HL-60/S4 treated with phorbol 12-myristate 13-acetate at 8.2 ng/mL for 4 days and 3 days (cell line): ENCODE results near the gene GOLGA6L9.
"Not testable (repeated sequence)": the region's sequence is repeated elsewhere in the genome, so short reads cannot be mapped to it uniquely, and the experiment has no call there.

Experiments used
- in situ Hi-C: fragments of 300-500 bp; cut with MboI; formaldehyde crosslinking; loops from 2 replicates; pipeline ENCODE4 v1.15.0; 2022; ENCODE audit warnings: low sequenced_read_pairs

The GOLGA6L9 gene, protein sequence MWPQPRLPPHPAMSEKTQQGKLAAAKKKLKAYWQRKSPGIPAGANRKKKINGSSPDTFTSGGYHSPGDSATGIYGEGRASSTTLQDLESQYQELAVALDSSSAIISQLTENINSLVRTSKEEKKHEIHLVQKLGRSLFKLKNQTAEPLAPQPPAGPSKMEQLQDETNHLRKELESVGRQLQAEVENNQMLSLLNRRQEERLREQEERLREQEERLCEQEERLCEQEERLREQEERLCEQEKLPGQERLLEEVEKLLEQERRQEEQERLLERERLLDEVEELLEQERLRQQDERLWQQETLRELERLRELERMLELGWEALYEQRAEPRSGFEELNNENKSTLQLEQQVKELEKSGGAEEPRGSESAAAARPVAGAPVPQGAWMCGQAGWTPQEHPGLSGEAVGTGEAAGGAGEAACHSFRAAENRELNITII

DNA sequence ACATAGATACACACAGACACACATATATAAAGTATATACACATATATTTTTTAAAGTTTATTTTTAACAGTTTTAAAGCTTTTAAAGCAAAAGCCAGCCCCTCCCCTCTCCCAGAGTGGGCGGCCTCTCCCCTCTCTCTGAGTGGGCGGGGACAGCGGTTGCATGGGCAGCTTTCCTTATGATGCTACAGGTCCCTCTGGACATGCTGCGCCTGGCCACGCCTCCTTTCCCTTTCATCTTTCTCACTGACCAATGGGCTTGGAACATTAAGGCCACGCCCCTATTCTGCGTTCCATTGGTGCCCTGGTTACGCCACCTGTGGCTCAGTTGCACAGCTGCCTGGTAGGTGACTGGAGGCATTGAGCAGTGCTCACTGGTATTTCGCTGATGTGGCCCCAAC, at the start of gene GOLGA6L9:
Gene GOLGA6L9, plus strand, starts transcription at position 124 of the 400 bp plus-strand sequence. Its CDS starts 264 bp downstream, at position 388.
- in situ Hi-C loops = not testable (repeated sequence)

DNA sequence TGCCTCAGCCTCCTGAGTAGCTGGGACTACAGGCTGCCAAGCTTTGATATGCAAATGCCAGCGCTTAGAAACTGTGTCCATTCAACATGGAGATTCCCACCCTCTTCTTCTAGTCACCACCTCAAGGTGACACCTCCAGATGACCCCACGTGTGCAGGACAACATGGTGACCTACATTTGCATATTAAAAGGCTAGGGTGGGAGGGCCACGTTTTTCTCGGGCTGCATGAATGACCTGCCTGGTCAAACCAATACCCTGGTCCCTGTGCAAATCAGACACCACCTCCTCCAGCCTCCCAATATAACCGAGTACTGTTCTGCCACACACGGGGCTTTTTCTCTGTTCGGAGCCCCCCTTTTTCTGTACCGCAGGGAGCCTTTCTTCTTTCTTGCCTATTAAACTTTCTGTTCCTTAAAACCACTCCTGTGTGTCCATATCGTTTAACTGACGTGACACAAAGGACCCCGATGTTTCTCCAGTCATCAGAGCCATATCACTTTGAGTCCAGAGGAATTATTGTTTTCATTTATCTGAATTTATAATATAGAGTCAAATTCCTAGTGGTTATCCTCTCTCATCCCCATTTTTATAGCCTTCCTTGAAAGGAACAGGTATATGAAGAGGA, 48.2 kb upstream of the GOLGA6L9 start:
- in situ Hi-C loops = not testable (repeated sequence)

DNA sequence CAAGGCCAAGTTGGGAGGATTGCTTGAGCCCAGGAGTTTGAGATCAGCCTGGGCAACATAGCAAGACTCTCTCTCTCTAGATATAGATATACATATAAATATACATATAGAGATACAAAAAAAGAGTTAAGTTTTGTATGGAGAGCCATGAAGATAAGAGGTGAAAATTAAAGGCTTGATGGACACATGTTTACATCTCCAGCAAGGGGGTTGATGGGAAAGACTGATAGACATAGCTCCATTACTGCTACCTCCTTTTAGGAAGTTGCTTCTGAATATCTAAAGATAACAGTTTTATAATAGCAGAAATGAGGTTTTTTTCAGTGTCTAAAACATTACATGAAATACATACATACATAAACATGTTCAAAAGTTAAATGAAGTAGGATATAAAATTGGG, 42.4 kb upstream of the GOLGA6L9 start:
- in situ Hi-C loops = not testable (repeated sequence)

DNA sequence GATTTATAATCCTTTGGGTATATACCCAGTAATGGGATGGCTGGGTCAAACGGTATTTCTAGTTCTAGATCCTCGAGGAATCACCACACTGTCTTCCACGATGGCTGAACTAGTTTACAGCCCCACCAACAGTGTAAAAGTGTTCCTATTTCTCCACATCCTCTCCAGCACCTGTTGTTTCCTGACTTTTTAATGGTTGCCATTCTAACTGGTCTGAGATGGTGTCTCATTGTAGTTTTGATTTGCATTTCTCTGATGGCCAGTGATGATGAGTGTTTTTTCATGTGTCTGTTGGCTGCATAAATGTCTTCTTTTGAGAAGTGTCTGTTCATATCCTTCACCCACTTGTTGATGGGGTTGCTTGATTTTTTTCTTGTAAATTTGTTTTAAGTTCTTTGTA, 39.5 kb upstream of the GOLGA6L9 start:
- in situ Hi-C loops = not testable (repeated sequence)

DNA sequence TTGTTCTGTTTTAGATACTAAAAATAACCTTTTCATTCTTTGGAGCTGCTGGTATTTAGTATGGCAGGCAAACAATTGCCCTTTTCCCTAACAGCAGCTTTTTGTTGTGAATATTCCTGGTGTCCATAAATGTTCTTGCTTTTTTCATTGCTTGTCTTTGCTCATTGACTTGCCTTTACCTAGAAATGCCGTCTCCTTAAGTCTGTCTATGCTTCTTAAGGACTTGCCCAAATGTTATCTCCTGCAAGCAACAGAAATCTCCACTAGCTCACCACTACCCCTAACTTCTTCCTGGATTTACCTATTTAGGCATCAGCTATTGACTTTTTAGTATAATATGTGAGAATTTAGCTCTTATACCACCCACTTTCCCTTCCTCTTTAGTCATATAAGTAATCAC, 37.5 kb upstream of the GOLGA6L9 start:
- in situ Hi-C loops = not testable (repeated sequence)

DNA sequence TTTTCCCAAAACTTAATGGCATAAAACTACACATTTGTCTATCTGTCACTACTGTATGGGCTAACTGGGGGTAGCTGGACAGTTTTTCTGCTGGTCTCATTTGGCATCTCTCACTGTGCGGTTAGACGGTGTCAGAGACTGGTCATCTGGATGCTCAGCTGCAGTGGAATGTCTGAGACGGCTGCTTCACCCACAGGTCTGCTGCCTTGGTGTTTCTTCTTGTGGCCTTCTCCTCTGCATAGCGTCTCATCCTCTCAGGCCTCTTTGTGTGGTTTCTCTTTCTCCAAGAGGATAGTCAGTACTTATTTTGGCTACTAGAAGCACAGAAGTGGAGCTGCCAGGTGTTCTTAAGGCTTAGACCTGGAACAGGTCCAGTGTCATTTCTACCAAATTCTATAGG, 35.9 kb upstream of the GOLGA6L9 start:
- in situ Hi-C loops = no loop called here

DNA sequence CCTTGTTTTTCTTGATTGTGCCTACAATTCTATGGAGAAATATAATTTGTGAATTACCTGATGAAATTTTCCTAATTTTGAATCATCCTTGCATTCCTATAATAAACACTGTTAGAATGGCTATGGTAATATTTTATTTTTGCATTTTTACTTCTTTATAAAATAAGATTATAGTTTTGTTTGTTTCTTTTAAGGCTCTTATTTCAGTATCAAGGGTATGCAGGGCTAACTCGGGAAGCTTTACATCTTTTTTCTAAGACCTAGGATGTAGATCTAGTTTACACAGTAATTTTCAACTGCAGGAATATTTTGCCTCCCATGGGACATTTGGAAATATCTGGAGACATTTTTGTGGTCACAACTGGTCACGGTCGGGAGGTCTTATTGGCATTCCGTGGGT, 33.8 kb upstream of the GOLGA6L9 start:
- in situ Hi-C loops = not testable (repeated sequence)

DNA sequence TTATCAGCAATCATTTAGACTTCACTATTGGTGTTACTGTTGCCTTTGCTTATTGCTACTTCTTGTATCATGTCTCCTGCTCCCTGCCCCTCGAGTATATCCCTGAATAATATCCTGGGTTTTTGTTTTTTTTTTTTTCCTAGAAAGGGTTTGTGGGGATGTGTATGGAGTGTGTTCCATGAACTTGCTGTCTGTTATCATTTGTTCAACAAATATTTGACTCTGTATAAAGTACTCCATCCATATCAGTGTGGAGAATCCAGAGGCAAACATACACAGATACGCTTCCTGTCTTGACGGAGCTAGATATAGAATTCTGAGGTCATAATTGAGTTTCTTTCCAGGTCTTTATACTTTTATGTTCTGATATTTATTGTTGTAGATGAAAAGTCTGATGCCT, 31.8 kb upstream of the GOLGA6L9 start:
- in situ Hi-C loops = no loop called here

DNA sequence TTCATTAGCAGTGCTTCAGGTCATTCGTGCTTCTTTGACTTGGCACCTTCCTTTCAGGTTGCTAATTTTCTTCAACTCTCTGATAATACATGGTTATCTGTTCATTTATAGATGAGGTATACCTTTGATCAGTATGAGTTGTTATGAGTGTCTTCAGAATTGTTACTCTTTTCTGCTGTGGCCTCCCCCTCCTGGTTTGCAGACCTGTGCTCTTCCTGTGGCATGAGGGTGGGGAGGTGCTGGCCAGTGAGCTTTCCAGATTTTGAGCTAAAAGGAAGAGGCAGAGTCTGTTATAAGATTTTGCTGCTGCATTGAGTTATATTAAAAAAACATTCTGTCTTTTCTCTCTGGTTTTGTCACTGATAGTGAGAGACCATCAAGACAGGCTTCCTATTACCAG, 30.8 kb upstream of the GOLGA6L9 start:
- in situ Hi-C loops = no loop called here

DNA sequence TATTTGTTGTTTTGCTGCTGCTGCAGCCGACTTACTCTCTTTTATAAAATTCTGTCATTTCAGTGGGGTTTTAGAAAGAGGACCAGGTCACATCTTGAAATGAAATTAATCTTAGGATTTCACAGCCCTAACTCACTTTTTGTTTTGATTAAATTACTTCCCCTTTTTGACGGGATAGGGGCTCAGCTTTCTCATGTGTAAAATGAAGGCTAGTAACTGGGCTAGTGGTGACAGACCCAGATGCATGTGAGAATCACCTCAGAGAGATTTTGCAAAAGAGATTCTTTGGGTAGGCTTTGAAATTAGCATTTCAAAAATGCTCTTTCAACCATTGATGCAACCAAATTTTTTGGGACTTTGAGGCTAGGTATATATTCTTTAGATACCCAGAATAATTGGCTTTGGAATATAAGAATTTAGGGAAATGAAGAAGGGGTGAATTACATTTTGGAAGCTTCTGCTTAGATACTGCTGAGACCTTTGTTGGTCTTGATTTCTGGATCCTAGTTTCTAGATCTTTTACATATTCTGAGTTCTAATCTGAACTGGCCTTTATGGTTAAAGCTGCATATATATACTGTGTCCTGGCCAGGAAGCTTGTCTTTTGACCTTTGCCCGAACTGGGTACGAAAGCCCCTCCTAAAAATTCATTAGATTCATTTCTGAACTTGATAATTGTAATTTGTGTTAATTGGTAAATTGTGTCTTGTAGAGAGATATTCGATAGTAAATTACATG, 30.1 kb upstream of the GOLGA6L9 start:
- in situ Hi-C loops = not testable (repeated sequence)

DNA sequence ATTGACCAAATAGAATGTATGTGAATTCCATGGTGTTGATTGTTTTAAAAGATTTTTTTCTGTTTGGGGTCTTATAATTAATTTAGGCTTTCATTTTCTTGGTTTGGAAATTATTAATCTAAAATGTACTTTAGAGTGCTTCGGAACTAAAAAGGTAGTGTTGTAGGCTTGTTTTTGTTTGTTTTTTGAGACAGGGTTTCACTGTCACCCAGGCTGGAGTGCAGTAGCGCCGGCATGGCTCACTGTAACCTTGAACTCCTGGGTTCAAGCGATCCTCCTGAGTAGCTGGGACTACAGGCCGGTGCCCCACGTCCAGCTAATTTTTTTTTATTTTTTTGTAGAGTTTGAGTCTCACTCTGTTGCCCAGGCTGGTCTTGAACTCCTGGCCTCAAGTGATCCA, 27.7 kb upstream of the GOLGA6L9 start:
- in situ Hi-C loops = not testable (repeated sequence)

DNA sequence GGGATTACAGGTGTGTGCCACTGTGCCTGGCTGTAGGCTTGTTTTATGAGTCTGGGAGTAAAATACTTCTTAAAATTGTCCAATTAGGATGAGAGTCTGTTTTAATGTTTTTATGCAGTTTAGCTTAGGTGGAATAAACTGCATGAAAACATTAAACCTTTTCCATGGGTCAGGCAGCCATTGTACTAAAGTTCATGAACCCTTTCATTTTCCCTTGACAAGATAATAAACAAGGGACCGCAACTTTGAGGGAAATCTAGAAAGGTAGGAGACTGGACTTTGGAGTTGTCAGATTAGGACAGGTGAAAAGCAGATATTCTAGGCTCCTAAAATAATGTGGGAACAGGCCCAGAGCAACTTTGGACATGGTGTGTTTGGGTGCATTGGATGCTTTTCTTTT, 27.3 kb upstream of the GOLGA6L9 start:
- in situ Hi-C loops = not testable (repeated sequence)

DNA sequence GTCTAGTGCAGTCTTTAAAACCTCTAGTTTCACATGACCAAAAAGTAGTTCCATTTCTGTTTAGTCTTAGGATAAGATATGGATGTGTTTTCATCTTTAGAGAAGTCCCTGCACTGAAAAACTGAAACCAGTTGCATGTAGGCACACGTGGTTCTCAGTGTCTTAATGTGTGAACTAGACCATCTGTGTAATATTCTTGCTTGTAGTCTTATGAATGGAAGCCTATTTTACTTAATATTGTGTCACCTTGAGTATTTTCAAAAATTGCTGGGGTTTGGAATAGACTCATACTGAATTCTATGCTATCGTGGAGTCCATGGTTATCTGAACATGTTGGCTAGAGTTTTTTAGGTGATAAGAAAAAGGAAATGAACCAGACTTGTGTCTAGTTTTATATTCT, 23.4 kb upstream of the GOLGA6L9 start:
- in situ Hi-C loops = not testable (repeated sequence)

DNA sequence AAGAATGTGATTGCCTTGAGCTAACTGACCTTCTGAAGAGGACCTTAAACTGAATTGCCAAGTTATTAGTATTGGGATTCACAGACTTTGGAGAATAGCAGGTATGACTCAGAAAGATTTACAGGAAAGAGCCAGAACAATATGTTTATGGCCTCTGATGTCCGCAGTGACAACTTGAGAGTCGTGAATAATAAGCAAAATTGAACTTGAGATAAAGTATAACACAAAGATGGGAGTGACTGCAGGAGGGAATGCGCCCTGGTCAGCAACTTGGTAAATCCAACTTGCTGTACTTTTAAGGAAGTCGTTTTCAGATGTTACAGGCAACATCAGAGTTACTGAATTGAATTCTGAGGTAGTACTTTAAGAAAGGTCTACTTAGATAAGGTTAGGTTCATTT, 19.3 kb upstream of the GOLGA6L9 start:
- in situ Hi-C loops = not testable (repeated sequence)

DNA sequence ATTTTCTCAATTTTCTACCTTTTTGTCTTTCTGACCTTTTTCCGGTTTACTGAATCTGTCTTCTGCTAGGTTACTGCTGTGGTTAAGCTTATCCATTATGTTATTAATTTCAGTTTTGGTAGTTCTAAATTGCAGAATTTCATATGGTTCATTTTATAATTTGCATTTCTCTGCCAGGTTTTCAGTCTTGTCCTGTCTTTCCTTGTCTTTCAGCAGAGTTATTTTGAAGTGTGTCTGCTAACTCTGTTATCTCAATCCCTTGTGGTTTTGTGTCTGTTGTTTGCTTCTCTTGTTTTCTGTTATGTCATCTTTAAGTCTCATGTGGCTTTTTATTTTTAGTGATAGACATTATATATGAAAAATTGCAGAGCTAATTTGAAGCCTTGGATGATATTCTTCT, 18.0 kb upstream of the GOLGA6L9 start:
- in situ Hi-C loops = not testable (repeated sequence)

DNA sequence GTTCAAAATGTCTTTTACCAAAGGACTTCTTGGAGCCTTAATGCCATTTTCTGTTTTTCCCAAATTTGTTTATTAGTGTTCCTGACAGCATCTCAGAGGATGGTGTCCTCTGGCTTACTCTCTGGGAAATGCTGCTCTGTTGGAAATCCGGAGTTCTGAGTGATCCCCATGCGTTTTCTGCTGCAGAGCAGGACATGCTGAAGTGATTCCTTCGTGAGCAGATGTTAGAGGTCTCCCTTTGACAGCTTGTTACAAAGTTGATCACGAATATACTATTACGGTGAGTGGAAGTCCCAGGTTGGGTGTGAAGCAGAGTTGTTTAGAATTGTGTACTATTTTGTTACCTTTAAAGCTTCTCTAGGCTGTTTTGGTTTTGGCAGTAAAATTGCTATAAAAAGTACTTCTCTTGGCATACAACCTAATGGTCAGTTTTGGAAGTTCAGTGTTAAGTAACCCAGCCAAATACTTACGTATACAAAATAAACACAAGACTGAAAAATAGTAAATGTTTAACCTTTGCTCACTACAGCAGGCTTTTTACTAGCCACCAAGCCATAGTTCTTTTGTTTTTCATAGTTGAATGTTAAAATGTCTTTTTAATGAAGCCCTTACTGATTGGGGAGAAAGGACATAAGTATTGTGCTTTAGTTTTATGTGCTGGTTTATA, 15.0 kb upstream of the GOLGA6L9 start:
- in situ Hi-C loops = not testable (repeated sequence)

DNA sequence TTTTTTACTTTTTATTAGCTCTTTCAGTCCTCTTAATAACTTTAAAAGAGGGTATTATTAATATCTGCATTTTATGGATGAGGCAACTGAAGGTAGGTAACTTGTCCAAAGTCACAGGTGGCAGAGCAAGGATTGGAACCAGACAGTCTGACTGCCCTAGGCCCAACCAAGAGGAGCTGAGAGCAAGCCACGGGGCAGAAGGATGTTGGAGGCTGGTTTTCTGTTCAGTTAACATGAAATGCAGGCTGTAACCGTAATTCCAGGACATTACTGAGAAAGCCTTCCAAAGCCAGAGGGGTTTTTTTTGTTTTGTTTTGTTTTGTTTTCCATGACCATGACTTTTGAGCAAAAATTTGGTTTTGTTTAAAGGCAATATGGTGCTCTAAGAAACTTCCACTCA, 9.1 kb upstream of the GOLGA6L9 start:
- in situ Hi-C loops = not testable (repeated sequence)

DNA sequence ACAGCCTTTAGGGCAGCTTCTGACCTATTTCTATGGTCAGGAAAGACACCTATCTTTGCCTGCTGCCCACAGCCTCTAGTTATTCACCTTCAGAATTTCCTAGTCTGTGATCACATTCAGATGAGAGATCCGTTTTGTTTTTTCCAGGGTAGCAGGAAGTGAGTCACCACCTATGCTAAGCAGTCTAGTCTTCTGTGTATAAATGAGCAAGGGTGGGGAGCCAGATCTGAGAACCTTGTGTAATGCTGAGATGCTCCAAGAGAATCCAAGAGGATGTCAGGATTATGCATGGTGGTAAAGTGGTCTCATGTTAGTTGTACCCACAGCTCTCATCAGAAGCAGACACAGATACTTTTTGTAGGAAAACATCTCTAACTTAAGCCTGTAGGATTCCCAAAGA, 8.7 kb upstream of the GOLGA6L9 start:
- in situ Hi-C loops = not testable (repeated sequence)

DNA sequence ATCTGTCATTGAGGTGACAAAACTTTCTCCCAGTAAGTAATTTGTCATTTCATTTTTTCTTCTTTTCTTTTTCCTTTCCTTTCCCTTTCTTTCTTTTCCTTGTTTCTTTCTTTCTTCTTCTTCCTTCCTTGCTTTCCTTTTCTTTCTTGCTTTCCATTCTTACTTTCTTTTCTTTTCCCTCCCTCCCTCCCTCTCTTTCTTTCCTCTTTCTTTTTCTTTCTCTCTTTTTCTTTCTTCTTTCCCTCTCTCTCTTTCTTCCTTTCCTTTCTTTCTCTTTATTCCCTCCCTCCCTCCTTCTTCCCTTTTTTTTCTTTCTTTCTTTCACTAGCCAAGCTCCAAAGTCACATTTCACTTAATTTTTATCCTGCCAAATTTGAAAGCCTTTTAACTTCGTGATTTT, 2.5 kb upstream of the GOLGA6L9 start:
- in situ Hi-C loops = not testable (repeated sequence)

DNA sequence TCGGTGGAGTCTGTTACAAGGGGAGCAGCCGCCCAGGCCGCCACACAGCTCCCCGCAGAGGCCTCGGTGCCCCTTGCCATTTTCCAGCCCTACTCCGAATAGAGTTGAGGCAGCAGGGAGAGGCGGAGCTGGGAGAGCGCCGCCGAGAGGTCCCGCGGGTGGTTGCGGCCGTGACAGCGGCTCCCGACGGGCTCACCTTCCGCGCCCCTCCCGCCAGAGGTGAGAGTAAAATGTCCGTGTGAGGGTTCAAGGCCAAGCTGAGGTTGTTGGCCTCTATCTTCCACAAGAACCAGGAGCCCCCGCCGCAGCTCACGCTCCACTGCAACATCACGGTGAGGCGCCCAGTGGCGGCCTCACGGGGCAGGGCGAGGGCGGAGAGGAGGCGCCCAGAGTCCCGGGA, 15.8 kb downstream of the GOLGA6L9 start:
- in situ Hi-C loops = not testable (repeated sequence)

DNA sequence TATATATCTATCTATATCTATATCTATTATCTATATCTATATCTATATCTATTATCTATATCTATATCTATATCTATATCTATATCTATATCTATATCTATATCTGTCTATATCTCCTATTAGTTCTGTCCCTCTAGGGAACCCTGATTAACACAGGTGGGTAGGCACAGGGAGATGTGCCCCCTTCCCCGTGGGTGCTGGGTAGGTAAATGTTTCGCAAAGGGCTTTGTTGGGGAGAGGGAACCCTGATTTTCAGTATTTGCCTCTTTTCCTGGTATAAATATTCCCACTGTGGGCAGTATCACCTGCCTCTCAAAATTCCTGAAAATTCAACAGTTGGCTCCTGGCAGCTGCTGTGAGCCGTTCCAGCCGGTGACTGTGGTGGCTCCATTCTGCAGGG, 27.7 kb downstream of the GOLGA6L9 start:
- in situ Hi-C loops = not testable (repeated sequence)
